ENCODE measurements around the gene HNMT. TPM values are rescaled to one million over a fixed set of nuclear protein-coding genes. Genes with fewer than 3 reads are reported as not detected.
A peak's percentile ranks its signal among the peaks of the same experiment; 100 is the strongest.

The HNMT gene
- total and polyA plus RNA-seq, 2 of the 13 experiments (the other 11 are each of a cell fraction or from before 2014, with no cell fraction given): 279 to 309 TPM

DNA sequence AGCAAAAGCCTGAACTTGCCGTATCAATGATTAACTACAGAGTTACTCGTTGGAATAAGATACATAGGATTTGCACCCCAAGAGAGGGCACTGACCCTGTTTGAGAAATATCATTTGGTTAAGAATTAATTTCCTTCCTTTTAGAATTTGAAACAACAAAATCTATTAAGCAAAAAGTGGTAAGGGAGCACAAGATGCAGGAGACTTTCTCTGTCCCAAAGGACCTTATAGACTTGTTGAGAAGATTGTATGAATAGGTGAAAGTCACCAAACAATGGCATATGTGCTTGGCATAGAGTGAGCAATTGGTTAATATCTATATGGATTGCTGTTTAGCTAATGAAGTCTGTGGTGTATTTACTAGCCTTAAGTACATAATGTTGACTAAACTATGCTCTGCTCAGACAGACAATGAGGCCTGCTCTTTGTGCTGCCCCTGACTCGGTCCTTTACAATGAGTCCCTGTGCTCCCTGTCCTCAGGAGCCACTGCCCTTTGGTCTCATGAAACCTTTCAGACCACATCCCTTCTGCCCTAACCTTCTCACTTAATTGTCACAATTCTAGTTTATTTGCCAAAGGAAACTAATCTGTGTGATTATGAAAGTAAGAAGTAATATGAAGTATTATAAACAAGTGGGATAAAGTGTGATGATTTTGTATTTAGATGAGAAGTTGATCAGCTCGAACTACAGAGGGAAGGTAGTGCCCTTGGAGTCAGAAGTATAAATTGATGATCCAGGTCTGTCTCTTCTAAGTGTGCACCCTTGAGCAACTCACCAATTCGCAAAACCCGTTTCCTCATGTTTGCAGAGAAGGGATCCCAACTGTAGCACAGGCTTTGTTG is 21.2 kb upstream of the HNMT start (continued):
- TF ChIP-seq KIAA2018 (CRISPR knock-in tag; IDR thresholded peaks at IDR 0.05; ENCODE audit: borderline replicate concordance): no peak
- no peak for TF ChIP-seq ZNF24 (IDR thresholded peaks at IDR 0.05)
- peak; percentile 18; the same call in 1 of the 2 replicates for TF ChIP-seq YEATS4 (CRISPR knock-in tag; IDR thresholded peaks at IDR 0.05; ENCODE audit: borderline replicate concordance)
- 0 out of 2 replicates have a peak, but pooled peaks have one; percentile 18 for TF ChIP-seq ZNF615 (CRISPR knock-in tag; IDR thresholded peaks at IDR 0.05; ENCODE audit: borderline replicate concordance)
- TF ChIP-seq RARA (CRISPR knock-in tag; IDR thresholded peaks at IDR 0.05): peak; percentile 91
- TF ChIP-seq ZNF143 (CRISPR knock-in tag; IDR thresholded peaks at IDR 0.05): no peak; the same call in 1 of the 2 replicates
- TF ChIP-seq ZNF556 (CRISPR knock-in tag; IDR thresholded peaks at IDR 0.05; ENCODE audit: borderline replicate concordance): 0 out of 2 replicates have a peak, but pooled peaks have one; percentile 72
- TF ChIP-seq CSRNP1 (CRISPR knock-in tag; IDR thresholded peaks at IDR 0.05): peak; percentile 64; the same call in 1 of the 2 replicates
- TF ChIP-seq NFIC (IDR thresholded peaks at IDR 0.05; ENCODE audit: low read length): peak; percentile 96
- no peak for TF ChIP-seq THAP8 (CRISPR knock-in tag; IDR thresholded peaks at IDR 0.05; ENCODE audit: borderline replicate concordance)
- TF ChIP-seq TFE3 (CRISPR knock-in tag; IDR thresholded peaks at IDR 0.05): peak; percentile 50
- TF ChIP-seq ZNF800 (CRISPR knock-in tag; IDR thresholded peaks at IDR 0.05): no peak
- TF ChIP-seq HHEX (CRISPR knock-in tag; IDR thresholded peaks at IDR 0.05): peak; percentile 80
- peak; percentile 42; the same call in 1 of the 2 replicates for TF ChIP-seq RCOR2 (CRISPR knock-in tag; IDR thresholded peaks at IDR 0.05)

Data from HepG2 (cell line).